Ishikawa (cell line): ENCODE measurements around the gene TMCO6.

Source experiments
- CEBPB ChIP-seq: IDR thresholded peaks from 2 replicates; pipeline ENCODE4 v1.6.1; 2012
- CREB1 ChIP-seq: IDR thresholded peaks from 2 replicates; pipeline ENCODE4 v1.6.1; 2012; ENCODE audit warnings: low read depth
- EP300 ChIP-seq: IDR thresholded peaks from 2 replicates; pipeline ENCODE4 v1.6.1; 2012; ENCODE audit warnings: borderline replicate concordance
- FOXM1 ChIP-seq: IDR thresholded peaks from 2 replicates; pipeline ENCODE4 v1.6.1; 2012; ENCODE audit warnings: low read depth, borderline replicate concordance
- NFIC ChIP-seq: IDR thresholded peaks from 2 replicates; pipeline ENCODE4 v1.6.1; 2012
- RAD21 ChIP-seq: IDR thresholded peaks from 2 replicates; pipeline ENCODE4 v1.6.1; 2012; ENCODE audit warnings: low read depth
- TAF1 ChIP-seq: IDR thresholded peaks from 2 replicates; pipeline ENCODE4 v1.6.1; 2012; ENCODE audit warnings: low read depth, mild to moderate bottlenecking
- TCF12 ChIP-seq: IDR thresholded peaks from 2 replicates; pipeline ENCODE4 v1.6.1; 2012; ENCODE audit warnings: low read depth
- YY1 ChIP-seq: IDR thresholded peaks from 2 replicates; pipeline ENCODE4 v1.6.1; 2012; ENCODE audit warnings: low read depth
- ZBTB7A ChIP-seq: IDR thresholded peaks from 2 replicates; pipeline ENCODE4 v1.6.1; 2012; ENCODE audit warnings: low read depth
- TF ChIP-seq, protein P1 (sequence below): IDR thresholded peaks from 2 replicates; pipeline ENCODE4 v1.6.1; 2012
- TF ChIP-seq, protein P2 (sequence below): IDR thresholded peaks from 2 replicates; pipeline ENCODE4 v1.6.1; 2012
- TF ChIP-seq, protein P3 (sequence below): IDR thresholded peaks from 2 replicates; pipeline ENCODE4 v1.6.1; 2012; ENCODE audit warnings: low read depth, mild to moderate bottlenecking

DNA sequence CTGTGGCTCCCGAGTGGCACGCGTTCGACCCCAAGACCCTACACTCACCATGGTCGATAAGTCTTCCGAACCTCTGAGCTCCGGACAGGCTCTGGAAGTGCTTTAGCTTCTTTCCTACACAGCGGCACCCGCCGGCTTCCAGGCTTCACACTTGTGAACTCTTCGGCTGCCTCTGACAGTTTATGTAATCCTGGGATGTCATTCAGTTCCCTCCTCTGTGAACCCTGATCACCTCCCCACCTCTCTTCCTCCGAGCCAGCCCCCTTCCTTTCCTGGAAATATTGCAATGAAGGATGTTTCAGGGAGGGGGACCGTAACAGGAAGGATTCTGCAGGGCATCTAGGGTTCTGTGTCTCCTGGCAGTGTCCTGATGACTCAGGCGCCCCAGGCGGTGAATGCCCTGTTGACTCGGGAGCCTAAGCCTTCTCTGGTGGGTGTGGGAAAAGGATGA lies 6.2 kb upstream of the TMCO6 start, which contains the start of gene CD14:
- TF ChIP-seq EP300, result no peak
- no peak for TF ChIP-seq NFIC
- TF ChIP-seq TCF12, result no peak
- TF ChIP-seq TAF1, result no peak
- no peak for TF ChIP-seq RAD21
- no peak for TF ChIP-seq CEBPB
- TF ChIP-seq, protein P1, sequence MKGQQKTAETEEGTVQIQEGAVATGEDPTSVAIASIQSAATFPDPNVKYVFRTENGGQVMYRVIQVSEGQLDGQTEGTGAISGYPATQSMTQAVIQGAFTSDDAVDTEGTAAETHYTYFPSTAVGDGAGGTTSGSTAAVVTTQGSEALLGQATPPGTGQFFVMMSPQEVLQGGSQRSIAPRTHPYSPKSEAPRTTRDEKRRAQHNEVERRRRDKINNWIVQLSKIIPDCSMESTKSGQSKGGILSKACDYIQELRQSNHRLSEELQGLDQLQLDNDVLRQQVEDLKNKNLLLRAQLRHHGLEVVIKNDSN, result no peak
- no peak for TF ChIP-seq YY1
- TF ChIP-seq, protein P2, sequence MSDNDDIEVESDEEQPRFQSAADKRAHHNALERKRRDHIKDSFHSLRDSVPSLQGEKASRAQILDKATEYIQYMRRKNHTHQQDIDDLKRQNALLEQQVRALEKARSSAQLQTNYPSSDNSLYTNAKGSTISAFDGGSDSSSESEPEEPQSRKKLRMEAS, result no peak
- TF ChIP-seq, protein P3, sequence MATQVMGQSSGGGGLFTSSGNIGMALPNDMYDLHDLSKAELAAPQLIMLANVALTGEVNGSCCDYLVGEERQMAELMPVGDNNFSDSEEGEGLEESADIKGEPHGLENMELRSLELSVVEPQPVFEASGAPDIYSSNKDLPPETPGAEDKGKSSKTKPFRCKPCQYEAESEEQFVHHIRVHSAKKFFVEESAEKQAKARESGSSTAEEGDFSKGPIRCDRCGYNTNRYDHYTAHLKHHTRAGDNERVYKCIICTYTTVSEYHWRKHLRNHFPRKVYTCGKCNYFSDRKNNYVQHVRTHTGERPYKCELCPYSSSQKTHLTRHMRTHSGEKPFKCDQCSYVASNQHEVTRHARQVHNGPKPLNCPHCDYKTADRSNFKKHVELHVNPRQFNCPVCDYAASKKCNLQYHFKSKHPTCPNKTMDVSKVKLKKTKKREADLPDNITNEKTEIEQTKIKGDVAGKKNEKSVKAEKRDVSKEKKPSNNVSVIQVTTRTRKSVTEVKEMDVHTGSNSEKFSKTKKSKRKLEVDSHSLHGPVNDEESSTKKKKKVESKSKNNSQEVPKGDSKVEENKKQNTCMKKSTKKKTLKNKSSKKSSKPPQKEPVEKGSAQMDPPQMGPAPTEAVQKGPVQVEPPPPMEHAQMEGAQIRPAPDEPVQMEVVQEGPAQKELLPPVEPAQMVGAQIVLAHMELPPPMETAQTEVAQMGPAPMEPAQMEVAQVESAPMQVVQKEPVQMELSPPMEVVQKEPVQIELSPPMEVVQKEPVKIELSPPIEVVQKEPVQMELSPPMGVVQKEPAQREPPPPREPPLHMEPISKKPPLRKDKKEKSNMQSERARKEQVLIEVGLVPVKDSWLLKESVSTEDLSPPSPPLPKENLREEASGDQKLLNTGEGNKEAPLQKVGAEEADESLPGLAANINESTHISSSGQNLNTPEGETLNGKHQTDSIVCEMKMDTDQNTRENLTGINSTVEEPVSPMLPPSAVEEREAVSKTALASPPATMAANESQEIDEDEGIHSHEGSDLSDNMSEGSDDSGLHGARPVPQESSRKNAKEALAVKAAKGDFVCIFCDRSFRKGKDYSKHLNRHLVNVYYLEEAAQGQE, result no peak
- TF ChIP-seq ZBTB7A, result no peak
- no peak for TF ChIP-seq FOXM1
- no peak for TF ChIP-seq CREB1
